SK-N-SH (cell line): ENCODE measurements around the gene GPR6.

ENCODE experiments used
- EP300 ChIP-seq, 2 experiments: IDR thresholded peaks; 2 replicates each; pipeline versions ENCODE4 v1.4.0 to v1.6.1; 2012; ENCODE audit warnings: borderline replicate concordance in 1 of 2, low read depth in 1 of 2, low read length in 1 of 2
- GABPA ChIP-seq: IDR thresholded peaks from 2 replicates; pipeline ENCODE4 v1.4.0; 2012; ENCODE audit warnings: low read depth, mild to moderate bottlenecking
- IRF3 ChIP-seq: fragments of 150-350 bp; IDR thresholded peaks from 2 replicates; pipeline ENCODE4 v1.6.1; 2016; ENCODE audit warnings: mild to moderate bottlenecking, low read depth, low read length
- MAX ChIP-seq: IDR thresholded peaks from 2 replicates; pipeline ENCODE4 v1.4.0; 2012; ENCODE audit warnings: low read depth
- MXI1 ChIP-seq: IDR thresholded peaks from 2 replicates; pipeline ENCODE4 v1.6.1; 2012; ENCODE audit warnings: mild to moderate bottlenecking, low read depth, low read length, improper control_type of control experiment
- NRF1 ChIP-seq: IDR thresholded peaks from 2 replicates; pipeline ENCODE4 v1.6.1; 2012; ENCODE audit warnings: low read depth, mild to moderate bottlenecking, low read length
- POLR2AphosphoS5 ChIP-seq: IDR thresholded peaks from 2 replicates; pipeline ENCODE4 v1.6.1; 2012; ENCODE audit warnings: low read depth, low read length
- RCOR1 ChIP-seq: fragments of 150-350 bp; IDR thresholded peaks from 2 replicates; pipeline ENCODE4 v1.6.1; 2017; ENCODE audit warnings: antibody characterized with exemption, low read length
- TAF1 ChIP-seq: IDR thresholded peaks from 2 replicates; pipeline ENCODE4 v1.6.1; 2012; ENCODE audit warnings: low read depth, mild to moderate bottlenecking, low read length, moderate library complexity, borderline replicate concordance
- TCF12 ChIP-seq: IDR thresholded peaks from 2 replicates; pipeline ENCODE4 v1.4.0; 2012
- USF2 ChIP-seq: fragments of 150-350 bp; IDR thresholded peaks from 2 replicates; pipeline ENCODE4 v1.6.1; 2017; ENCODE audit warnings: antibody characterized with exemption, low read length, low read depth, borderline replicate concordance
- TF ChIP-seq, protein P1 (sequence below): fragments of 200-600 bp; sonication (generic); IDR thresholded peaks from 2 replicates; pipeline ENCODE4 v1.6.1; 2017; ENCODE audit warnings: antibody characterized with exemption, mild to moderate bottlenecking, moderate library complexity

GRCh38 chr6:109945091-109945490, 33.0 kb upstream of the GPR6 start:
- TF ChIP-seq NRF1 (no peak), MAX (no peak), EP300 (IDR thresholded peaks at IDR 0.05; ENCODE audit: borderline replicate concordance in 1 of 2, low read depth in 1 of 2, low read length in 1 of 2) (no peak), TCF12 (no peak), TAF1 (no peak), MXI1 (no peak), POLR2AphosphoS5 (no peak), GABPA (no peak), RCOR1 (no peak), USF2 (no peak), IRF3 (no peak)
- TF ChIP-seq, protein P1, sequence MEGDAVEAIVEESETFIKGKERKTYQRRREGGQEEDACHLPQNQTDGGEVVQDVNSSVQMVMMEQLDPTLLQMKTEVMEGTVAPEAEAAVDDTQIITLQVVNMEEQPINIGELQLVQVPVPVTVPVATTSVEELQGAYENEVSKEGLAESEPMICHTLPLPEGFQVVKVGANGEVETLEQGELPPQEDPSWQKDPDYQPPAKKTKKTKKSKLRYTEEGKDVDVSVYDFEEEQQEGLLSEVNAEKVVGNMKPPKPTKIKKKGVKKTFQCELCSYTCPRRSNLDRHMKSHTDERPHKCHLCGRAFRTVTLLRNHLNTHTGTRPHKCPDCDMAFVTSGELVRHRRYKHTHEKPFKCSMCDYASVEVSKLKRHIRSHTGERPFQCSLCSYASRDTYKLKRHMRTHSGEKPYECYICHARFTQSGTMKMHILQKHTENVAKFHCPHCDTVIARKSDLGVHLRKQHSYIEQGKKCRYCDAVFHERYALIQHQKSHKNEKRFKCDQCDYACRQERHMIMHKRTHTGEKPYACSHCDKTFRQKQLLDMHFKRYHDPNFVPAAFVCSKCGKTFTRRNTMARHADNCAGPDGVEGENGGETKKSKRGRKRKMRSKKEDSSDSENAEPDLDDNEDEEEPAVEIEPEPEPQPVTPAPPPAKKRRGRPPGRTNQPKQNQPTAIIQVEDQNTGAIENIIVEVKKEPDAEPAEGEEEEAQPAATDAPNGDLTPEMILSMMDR: no peak
